Sigmoid colon (tissue), 4 donors: Measurements from ENCODE around the gene ACAT1.
"Not testable (repeated sequence)": the region's sequence is repeated elsewhere in the genome, so short reads cannot be mapped to it uniquely, and the experiment has no call there.

Source experiments
- CTCF ChIP-seq, 4 experiments: fragments of 450-650 bp in 3 of 4; fragments of 200-600 bp in 1 of 4; IDR thresholded peaks; one replicate each; pipeline ENCODE4 v1.5.1; 2016 to 2019; ENCODE audit warnings: antibody characterized with exemption in 4 of 4, mild to moderate bottlenecking in 3 of 4, moderate library complexity in 2 of 4
- EP300 ChIP-seq, 4 donors: sonication (generic); formaldehyde crosslinking; IDR thresholded peaks; one replicate each; pipeline ENCODE4 v1.6.1; 2017; ENCODE audit warnings: antibody characterized with exemption in 4 of 4

GRCh38 chr11:108132993-108133538 lies 11.7 kb downstream of the ACAT1 start:
- TF ChIP-seq CTCF, EP300 (IDR thresholded peaks at IDR 0.05): not testable (repeated sequence)
